ENCODE measurements around the gene KCNQ1.

The KCNQ1 gene

DNA sequence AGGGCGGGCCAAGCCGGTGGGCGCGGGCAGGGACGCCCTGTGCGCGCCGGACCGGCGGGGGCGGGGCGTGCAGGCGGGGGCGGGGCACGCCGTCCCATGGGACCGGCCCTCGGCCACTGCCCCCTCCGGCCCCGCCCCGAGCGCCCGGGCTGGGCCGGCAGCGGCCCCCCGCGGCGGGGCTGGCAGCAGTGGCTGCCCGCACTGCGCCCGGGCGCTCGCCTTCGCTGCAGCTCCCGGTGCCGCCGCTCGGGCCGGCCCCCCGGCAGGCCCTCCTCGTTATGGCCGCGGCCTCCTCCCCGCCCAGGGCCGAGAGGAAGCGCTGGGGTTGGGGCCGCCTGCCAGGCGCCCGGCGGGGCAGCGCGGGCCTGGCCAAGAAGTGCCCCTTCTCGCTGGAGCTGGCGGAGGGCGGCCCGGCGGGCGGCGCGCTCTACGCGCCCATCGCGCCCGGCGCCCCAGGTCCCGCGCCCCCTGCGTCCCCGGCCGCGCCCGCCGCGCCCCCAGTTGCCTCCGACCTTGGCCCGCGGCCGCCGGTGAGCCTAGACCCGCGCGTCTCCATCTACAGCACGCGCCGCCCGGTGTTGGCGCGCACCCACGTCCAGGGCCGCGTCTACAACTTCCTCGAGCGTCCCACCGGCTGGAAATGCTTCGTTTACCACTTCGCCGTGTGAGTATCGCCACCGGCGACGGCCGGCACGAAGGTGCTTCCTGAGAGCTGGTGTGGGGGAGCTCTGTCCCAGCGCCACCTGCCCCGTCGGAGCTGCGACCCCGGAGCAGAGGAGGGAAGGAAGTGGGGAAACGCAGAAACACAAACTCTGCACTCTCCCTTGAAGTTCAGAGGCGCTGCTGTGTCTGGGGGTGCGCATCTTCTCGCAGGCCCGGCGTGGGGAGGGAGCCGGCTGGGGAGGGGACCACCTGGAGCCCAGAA lies at the start of gene KCNQ1:
TSS of gene KCNQ1 (plus strand) at position 188 of the 925 bp plus-strand sequence. CDS start at position 279, 91 bp downstream.
- DNase-seq, result no peak

DNA sequence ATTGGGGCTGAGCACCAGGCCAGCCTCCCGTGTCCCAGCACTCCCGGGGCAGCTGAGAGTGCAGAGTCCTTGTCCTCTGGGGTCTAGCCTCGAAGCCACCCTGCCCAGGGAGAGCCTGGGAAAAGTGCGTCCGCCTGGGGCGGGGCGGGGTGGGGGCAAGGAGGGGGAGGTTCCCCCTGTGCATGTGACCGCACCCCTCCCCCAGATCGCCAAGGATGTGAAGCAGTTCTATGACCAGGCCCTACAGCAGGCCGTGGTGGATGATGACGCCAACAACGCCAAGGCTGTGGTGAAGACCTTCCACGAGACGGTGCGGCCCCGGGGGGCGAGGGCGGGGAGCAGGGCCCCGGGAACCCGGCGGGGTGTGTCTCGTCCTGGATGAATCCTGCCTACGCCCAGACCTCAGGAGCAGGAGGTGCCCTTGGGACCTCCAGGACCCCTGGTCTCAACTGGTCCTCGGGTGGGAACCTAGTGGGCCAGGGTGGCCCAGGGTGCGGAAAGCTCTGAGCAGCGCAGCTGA lies 49.5 kb upstream of the KCNQ1 start:
- DNase-seq, result no peak

DNA sequence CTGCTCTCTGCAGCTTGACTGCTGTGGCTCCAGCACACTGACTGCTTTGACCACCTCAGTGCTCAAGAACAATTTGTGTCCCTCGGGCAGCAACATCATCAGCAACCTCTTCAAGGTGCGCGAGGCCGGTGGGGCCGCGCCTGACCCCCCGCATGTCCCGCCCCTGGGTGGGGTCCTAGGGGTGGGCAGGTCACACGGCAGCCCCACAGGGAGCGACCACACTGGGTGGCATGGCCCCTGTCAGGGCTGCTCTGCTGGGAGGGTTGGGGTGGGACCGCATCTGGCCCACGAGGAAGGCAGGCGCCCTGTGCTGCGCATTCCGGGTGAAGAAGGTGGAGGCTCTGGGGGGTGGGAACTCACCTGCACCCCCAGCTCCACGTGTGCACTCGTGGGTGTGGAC lies 49.0 kb upstream of the KCNQ1 start:
- no peak for DNase-seq

GRCh38 chr11:2396471-2396870 lies 48.3 kb upstream of the KCNQ1 start:
- DNase-seq, result no peak

DNA sequence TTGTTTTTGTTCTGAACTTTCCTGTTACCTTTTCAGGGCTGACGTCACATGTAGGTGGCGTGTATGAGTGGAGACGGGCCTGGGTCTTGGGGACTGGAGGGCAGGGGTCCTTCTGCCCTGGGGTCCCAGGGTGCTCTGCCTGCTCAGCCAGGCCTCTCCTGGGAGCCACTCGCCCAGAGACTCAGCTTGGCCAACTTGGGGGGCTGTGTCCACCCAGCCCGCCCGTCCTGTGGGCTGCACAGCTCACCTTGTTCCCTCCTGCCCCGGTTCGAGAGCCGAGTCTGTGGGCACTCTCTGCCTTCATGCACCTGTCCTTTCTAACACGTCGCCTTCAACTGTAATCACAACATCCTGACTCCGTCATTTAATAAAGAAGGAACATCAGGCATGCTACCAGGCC lies 47.8 kb upstream of the KCNQ1 start:
- no peak for DNase-seq

DNA sequence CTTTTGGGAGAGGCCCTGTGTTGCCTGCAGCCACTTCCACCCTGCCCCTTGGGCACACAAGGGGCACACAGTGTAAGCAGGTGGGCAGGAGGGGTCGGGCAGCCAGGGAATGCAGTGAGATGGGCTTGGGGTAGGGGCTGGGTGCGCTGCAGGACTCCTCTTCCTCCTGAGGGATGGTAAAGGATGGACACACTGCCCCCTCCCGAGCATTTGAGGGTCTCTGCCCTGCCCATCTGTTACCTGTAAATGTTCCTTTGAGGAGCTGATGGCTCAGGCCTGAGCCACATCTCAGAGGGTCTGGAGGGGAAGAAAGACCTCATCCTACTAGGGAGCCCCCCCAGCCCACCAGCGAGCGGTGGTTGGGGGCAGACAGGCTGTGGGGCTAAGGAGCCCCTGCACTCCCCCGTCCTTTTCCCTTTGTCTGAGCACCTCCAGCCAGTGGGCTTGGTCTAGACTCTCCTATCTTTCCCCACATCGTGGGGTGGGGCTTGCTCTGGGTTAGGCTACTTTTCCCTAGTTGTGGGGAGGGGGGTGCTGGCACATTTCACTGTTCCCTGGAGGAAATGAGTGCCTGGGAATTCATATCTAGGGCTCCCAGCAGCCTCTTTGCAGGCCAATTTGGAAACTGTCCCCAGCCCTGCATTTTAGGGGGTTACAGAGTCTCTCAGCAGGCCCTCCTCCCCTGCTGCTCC lies 46.0 kb upstream of the KCNQ1 start:
- DNase-seq, result no peak

GRCh38 chr11:2399488-2400068 lies 45.2 kb upstream of the KCNQ1 start:
- DNase-seq, result no peak

DNA sequence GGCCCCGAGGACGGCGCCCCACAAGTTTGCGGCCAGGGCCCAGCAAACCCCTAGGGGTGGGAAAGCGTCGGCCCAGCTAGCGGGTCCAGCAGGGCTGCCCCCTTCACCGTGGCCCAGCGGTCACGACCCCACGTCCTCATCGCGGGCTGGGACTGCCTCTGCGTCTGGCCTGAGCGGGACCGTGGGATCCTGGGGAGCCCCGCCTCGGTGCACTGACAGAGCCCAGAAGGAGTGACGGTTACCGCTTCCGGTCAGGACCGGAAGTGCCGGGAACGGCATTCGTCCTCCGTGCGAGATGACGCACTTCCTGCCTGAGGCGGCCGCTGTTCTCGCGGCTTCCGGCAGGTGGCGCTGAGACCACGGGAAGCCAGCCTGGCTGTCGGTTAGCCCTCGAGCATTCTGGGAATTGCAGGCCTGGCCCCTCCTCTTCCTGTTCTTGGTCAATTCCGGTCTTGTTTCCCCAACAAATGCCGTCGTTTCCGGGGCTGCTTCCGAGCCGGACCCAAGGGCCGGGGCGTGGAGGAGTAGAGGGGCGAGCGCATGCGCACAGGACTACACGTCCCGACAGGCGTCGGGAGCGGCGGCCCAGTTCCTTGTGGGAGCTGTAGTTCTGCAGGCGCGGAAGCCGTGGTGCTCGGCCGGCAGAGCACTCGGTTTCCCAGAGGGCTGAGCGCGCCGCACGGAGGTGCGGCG lies 44.6 kb upstream of the KCNQ1 start, which contains the start of gene TSSC4:
TSS of gene TSSC4 (plus strand) at position 682 of the 693 bp plus-strand sequence. CDS start 1,884 bp downstream, outside the sequence.
- DNase-seq, result peak; percentile 99

DNA sequence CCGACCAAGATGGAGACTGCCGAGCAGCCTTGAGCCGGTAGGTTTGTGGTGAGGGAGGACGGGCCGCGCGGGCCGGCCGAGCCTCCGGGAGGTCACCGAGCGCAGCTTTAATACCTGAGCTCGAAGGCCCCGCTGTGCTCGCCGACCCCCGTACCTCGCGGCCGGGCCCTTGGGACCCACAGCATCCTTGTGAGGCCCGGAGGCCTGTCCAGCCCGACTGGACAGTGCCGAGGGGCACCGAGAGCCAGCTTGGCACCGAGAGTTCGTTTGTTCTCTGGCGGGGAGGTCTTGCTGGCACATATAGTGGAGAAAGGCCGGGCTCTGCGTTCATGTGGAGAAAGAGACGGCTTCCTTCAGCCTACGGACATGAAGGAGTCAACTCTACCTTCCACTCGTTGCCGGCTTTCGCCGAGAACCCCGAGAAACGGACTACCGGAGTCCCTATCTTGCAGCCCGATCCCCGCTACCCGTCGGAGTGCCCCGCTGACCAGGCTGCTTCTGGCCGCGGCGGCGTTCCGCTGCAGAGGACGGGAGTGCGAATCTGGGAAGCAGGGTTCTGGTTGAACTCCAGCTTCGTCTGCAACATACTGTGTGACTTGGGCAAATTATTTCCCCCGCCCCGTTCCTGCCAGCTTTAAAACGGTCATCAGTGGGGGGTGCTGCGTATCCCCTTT lies 43.9 kb upstream of the KCNQ1 start:
- no peak for DNase-seq

- DNase-seq, result no peak
Observed at GRCh38 chr11:2401436-2401984, 43.3 kb upstream of the KCNQ1 start.

- no peak for DNase-seq
Observed at GRCh38 chr11:2402106-2402505, 42.7 kb upstream of the KCNQ1 start.

DNA sequence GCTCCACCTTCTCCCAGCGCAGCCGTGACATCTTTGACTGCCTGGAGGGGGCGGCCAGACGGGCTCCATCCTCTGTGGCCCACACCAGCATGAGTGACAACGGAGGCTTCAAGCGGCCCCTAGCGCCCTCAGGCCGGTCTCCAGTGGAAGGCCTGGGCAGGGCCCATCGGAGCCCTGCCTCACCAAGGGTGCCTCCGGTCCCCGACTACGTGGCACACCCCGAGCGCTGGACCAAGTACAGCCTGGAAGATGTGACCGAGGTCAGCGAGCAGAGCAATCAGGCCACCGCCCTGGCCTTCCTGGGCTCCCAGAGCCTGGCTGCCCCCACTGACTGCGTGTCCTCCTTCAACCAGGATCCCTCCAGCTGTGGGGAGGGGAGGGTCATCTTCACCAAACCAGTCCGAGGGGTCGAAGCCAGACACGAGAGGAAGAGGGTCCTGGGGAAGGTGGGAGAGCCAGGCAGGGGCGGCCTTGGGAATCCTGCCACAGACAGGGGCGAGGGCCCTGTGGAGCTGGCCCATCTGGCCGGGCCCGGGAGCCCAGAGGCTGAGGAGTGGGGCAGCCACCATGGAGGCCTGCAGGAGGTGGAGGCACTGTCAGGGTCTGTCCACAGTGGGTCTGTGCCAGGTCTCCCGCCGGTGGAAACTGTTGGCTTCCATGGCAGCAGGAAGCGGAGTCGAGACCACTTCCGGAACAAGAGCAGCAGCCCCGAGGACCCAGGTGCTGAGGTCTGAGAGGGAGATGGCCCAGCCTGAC lies 41.7 kb upstream of the KCNQ1 start:
- no peak for DNase-seq

DNA sequence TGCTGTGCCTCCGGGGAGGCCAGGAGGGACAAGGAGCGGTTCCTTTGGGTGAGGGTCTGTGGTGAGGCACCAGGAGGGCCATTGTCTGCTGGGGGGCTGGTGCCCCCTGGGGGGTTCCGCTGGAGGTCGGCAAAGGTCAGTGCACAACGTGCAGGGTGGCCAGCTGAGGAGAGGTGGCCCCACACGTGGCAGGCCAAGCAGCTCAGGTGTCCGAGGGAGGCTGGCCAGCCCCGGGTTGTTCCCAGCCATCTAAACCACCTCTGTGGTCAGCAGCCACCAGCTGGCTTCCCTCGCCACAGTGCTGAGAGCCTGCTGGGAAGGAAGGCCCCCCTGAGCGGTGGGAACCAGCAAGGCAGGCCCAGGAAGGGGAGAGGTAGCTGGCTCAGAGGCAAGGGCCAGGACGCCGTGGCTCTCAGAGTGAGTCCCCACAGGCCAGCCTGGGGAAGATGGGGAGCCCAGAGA lies 40.0 kb upstream of the KCNQ1 start:
- DNase-seq, result no peak

GRCh38 chr11:2406451-2406850 lies 38.4 kb upstream of the KCNQ1 start:
- no peak for DNase-seq

DNA sequence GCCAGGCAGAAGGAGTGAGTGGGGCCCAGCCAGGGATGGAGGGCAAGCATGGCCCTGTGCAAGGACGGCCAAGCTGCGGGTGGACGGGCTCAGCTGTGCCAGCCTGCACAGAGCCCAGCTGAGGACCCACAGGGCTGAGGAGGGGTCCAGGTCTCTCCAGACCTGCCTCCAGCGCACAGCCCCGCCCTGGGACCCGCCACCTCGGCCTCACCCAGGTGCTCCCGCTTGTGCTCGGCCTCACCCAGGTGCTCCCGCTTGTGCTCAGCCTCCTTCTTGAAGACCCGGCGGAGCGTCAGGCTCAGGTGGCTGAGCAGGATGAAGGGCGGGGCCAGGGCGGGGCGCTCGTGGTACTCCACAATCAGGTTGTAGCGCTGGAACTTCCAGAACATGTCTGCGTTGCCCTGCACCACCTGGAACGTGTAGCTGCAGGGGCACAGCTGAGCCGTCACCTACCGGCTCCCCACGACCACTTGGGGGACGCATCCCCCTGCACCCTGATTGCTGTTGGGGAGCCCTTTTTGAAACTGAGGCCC lies 37.9 kb upstream of the KCNQ1 start:
- no peak for DNase-seq

- DNase-seq, result no peak
Observed at GRCh38 chr11:2408671-2409070, 36.1 kb upstream of the KCNQ1 start.

DNA sequence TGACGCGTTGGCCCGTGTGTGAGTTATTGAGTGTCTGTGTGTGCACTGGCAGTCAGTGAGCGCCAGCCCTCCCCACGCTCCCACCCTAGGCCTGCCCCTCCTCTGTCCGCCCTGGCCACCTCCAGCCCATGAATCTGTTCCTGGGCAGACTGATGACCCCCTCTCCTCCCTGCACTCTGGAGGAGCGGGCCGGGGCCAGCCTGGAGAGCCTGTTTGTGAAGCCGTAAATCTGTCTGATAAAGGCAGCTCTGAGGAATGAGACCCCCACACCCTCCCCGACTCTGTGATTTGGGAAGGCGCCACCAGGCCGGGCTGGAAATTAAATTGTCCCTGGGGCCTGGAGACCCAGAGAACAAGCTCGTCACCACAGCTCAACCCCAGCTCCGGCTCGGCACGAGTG lies 35.7 kb upstream of the KCNQ1 start:
- no peak for DNase-seq

- no peak for DNase-seq
Observed at GRCh38 chr11:2409611-2410468, 35.0 kb upstream of the KCNQ1 start.

DNA sequence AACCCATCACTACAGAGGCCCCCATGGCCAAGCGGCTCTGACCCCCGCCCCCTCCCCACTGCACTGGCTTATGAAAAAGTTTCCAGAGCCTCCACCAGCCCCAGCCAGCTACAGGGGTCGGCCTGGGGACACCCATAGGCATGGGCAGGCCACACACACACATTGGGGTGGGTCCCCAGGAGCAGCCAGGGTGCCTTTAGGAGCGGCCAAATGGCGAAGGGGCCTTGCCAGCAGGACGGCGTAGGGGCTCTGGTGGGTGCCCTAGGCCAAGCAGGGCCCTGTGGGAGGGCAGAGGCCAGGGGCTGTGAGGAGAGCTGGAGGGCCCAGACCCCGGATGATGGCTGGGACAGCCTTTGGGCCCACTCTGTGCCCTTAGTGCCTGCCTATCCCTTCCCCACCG lies 34.2 kb upstream of the KCNQ1 start:
- DNase-seq, result no peak
